ENCODE data around the gene GRK5.

GRCh38 chr10:119349341-119349740 is 142.0 kb downstream of the GRK5 start:
- TF ChIP-seq CTCF (IDR thresholded peaks at IDR 0.05): no peak
- no peak for TF ChIP-seq POLR2A (IDR thresholded peaks at IDR 0.05)

Data from right lobe of liver (tissue), 4 donors.